ENCODE data around the gene INAFM2. TPM values are rescaled to one million over a fixed set of nuclear protein-coding genes. Genes with fewer than 3 reads are reported as not detected.
A peak's percentile ranks its signal among the peaks of the same experiment; 100 is the strongest.

Gene INAFM2
- total RNA-seq = 10 to 100 TPM; 15.0 to 16.9 TPM

DNA sequence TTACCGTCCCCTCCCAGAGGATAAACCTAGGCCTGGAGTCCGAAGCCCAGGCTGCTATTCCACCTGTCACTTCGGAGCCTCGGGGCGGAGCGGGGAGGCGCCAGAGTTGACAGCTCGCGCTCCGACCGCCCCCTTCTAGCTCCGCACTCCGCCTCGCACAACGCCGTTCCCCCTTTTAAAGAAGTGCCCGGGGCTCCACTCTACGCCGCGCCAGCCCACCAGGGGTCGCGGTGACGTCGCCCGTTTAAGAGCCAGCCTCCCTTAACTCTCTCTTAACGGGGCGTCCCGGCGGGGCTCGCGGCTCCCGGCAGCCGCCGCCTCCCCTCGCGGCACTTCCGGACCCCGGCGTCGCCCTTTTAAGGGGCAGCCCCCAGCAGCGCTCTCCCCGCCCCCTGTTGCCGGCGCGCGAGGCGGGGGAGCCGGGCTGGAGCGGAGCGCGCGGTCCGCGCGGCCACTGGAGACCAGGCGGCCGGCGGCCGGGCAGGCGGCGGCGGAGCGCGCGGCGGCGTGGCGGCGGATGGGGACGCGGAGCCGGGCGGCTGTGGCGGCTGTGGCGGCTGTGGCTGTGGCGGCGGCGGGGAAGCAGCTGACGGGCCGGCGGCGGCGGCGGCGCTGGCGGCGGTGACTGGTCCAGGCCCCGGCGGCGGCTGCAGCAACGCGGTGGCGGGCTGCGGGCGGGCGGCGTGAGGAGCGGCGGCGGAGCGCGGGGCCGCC lies at the start of gene INAFM2:
Gene INAFM2, plus strand, starts transcription at position 454 of the 714 bp plus-strand sequence. CDS start 364 bp downstream, outside the sequence.
- ChIA-PET POLR2A (interaction anchor here (0.6 to 5.5 kb wide), 10 partner anchors 9 to 1793 kb away, joined by 3 to 37 read pairs (median 3); partner anchors contain the start of gene PLCB2), CTCF (interaction anchor here (0.6 to 23.8 kb wide), 18 partner anchors 9 to 219 kb away, joined by 3 to 595 read pairs (median 4); partner anchors contain the start of genes CCDC9B, IVD and PLCB2)
- Mint-ChIP-seq H3K4me1 (ENCODE audit: low read depth) (peaks cover 31% of the 10 kb centered on the region), H3K27me3 (no peaks in the 10 kb centered on the region), H3K9me3 (no peaks in the 10 kb centered on the region), H3K4me3 (peak within 1 kb of the TSS; percentile 71), H3K27ac (no peak within 1 kb of the TSS), H3K36me3 (ENCODE audit: low read depth) (peaks cover 6% of the 10 kb centered on the region)
- TF ChIP-seq, protein P1, sequence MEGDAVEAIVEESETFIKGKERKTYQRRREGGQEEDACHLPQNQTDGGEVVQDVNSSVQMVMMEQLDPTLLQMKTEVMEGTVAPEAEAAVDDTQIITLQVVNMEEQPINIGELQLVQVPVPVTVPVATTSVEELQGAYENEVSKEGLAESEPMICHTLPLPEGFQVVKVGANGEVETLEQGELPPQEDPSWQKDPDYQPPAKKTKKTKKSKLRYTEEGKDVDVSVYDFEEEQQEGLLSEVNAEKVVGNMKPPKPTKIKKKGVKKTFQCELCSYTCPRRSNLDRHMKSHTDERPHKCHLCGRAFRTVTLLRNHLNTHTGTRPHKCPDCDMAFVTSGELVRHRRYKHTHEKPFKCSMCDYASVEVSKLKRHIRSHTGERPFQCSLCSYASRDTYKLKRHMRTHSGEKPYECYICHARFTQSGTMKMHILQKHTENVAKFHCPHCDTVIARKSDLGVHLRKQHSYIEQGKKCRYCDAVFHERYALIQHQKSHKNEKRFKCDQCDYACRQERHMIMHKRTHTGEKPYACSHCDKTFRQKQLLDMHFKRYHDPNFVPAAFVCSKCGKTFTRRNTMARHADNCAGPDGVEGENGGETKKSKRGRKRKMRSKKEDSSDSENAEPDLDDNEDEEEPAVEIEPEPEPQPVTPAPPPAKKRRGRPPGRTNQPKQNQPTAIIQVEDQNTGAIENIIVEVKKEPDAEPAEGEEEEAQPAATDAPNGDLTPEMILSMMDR (IDR thresholded peaks at IDR 0.05) = peak; percentile 64
- DNase-seq (peak; percentile 95), ATAC-seq (peak; percentile 94)
- intact Hi-C loops (cut with micrococcal nuclease) = no loop called here

DNA sequence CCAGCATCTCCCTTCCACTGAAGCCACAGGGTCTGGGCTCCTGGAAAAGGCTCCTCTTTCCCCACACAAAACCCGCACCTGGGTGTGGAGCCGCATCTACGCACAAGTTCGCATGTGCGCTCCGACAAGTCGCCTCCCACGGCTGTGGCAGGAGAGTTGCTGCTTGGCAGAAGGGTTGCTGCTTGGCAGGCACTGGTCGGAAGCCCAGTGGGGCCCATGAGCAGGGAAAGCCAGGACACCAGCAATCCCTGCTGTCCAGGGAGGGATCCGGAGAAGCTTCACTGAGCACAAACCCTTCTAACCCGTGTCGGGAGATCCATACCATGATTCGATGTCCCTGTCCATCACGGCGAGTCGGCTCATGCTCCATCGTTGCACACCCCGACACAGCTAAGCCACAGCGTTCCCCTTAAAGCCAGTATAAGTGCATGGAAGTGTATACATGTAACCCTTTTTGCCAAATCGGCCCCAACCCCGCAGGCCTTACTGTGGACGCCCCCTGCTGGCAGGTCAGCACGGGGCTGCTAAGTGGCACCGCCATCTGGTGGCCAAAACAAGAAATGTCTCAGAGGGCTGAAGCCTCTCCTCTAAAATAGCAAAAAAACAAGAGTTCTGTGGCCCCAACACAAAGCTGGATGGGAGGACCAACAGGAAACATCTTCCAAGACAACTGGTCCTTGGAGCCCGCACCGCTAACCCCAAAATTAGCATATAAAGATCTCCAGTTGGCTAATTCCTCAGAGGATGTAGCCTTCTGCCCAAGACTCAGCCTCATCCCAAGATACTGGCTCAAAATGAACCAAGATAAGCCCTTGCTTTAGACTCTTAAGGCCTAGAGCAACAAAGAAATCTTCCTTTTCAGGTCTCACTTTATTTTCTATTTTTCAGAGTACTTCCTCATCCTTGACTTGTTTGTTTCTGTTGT lies 48.9 kb upstream of the INAFM2 start:
- DNase-seq = peak; percentile 89
- no peaks in the 10 kb centered on the region for H3K36me3 Mint-ChIP-seq (ENCODE audit: low read depth)
- H3K4me3 Mint-ChIP-seq = no peak overlapping the region

DNA sequence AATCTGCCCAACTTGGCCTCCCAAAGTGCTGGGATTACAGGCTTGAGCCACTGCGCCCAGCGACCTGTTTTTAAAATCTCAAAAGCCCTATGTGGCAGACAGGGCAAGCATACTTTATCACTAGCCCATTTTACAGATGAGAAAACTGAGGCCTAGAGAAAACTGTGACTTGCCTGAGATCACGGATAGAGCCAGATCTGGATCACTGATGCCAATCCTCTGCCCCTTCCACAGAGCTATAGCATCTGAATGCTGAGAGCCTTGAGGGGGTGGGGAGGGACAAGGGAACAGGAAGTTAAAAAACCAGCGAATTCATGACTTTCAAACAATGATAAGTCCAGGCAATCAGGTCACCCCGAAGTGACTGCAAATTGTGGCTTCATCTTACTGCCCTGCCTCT lies 48.0 kb upstream of the INAFM2 start:
- TF ChIP-seq, protein P1 (IDR thresholded peaks at IDR 0.05) = no peak
- Mint-ChIP-seq H3K27ac (no peak overlapping the region), H3K36me3 (ENCODE audit: low read depth) (no peaks in the 10 kb centered on the region), H3K4me1 (ENCODE audit: low read depth) (no peaks in the 10 kb centered on the region), H3K9me3 (no peaks in the 10 kb centered on the region), H3K27me3 (peaks cover 15% of the 10 kb centered on the region), H3K4me3 (no peak overlapping the region)
- intact Hi-C loops (cut with micrococcal nuclease) = no loop called here
- POLR2A ChIA-PET = interaction anchor here (0.6 to 5.1 kb wide), 3 partner anchors 8 to 62 kb away, joined by 3 to 22 read pairs (median 4); partner anchors contain the start of gene PLCB2
- CTCF ChIA-PET = interaction anchor here (0.8 to 14.6 kb wide), 19 partner anchors 9 to 238 kb away, joined by 3 to 595 read pairs (median 10); partner anchors contain the start of genes ANKRD63, CCDC9B, DISP2 and INAFM2
- DNase-seq (no peak), ATAC-seq (no peak)

More for the DNA sequence above, 48.9 kb upstream of the INAFM2 start:
- Mint-ChIP-seq H3K4me1 (ENCODE audit: low read depth) (no peaks in the 10 kb centered on the region), H3K27ac (no peak overlapping the region), H3K9me3 (no peaks in the 10 kb centered on the region), H3K27me3 (peaks cover 14% of the 10 kb centered on the region)
- ATAC-seq = peak; percentile 81
- intact Hi-C loops (cut with micrococcal nuclease) = loop anchor here (1.0 kb wide), 2 partner anchors 57 to 229 kb away; no protein-coding TSS in a partner anchor
- TF ChIP-seq, protein P1 (IDR thresholded peaks at IDR 0.05) = peak; percentile 100
- ChIA-PET POLR2A (interaction anchor here (0.6 to 5.1 kb wide), 6 partner anchors 9 to 235 kb away, joined by 3 to 22 read pairs (median 4); partner anchors contain the start of genes PLCB2 and SRP14), CTCF (interaction anchor here (0.6 to 14.6 kb wide), 81 partner anchors 10 to 489 kb away, joined by 3 to 595 read pairs (median 5); partner anchors contain the start of genes ANKRD63, BMF, BUB1B and CCDC9B)

DNA sequence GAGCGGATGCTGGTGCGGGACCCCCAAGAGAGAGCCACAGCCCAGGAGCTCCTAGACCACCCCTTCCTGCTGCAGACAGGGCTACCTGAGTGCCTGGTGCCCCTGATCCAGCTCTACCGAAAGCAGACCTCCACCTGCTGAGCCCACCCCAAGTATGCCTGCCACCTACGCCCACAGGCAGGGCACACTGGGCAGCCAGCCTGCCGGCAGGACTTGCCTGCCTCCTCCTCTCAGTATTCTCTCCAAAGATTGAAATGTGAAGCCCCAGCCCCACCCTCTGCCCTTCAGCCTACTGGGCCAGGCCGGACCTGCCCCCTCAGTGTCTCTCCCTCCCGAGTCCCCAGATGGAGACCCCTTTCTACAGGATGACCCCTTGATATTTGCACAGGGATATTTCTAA lies 47.5 kb upstream of the INAFM2 start:
- no peak for ATAC-seq
- no peak for DNase-seq
- Mint-ChIP-seq H3K27me3 (peaks cover 19% of the 10 kb centered on the region), H3K4me1 (ENCODE audit: low read depth) (no peaks in the 10 kb centered on the region), H3K4me3 (no peak overlapping the region), H3K36me3 (ENCODE audit: low read depth) (no peaks in the 10 kb centered on the region), H3K27ac (no peak overlapping the region), H3K9me3 (no peaks in the 10 kb centered on the region)
- intact Hi-C loops (cut with micrococcal nuclease) = loop anchor here (2.0 kb wide), 1 partner anchor 61 kb away; no protein-coding TSS in a partner anchor
- CTCF ChIA-PET = interaction anchor here (1.0 to 14.6 kb wide), 12 partner anchors 8 to 238 kb away, joined by 3 to 595 read pairs (median 10); partner anchors contain the start of genes ANKRD63, CCDC9B, DISP2 and INAFM2
- TF ChIP-seq, protein P1 (IDR thresholded peaks at IDR 0.05) = no peak
- POLR2A ChIA-PET = interaction anchor here (5.1 kb wide), 1 partner anchor 34 kb away, joined by 22 read pairs; the partner anchor contains the start of gene PLCB2
